Measurements from ENCODE around the gene IL1RN. TPM values are rescaled to one million over a fixed set of nuclear protein-coding genes. Genes with fewer than 3 reads are reported as not detected.

The IL1RN gene
- total RNA-seq, 2 donors from 2014 or later = 0.68 to 1.2 TPM

DNA sequence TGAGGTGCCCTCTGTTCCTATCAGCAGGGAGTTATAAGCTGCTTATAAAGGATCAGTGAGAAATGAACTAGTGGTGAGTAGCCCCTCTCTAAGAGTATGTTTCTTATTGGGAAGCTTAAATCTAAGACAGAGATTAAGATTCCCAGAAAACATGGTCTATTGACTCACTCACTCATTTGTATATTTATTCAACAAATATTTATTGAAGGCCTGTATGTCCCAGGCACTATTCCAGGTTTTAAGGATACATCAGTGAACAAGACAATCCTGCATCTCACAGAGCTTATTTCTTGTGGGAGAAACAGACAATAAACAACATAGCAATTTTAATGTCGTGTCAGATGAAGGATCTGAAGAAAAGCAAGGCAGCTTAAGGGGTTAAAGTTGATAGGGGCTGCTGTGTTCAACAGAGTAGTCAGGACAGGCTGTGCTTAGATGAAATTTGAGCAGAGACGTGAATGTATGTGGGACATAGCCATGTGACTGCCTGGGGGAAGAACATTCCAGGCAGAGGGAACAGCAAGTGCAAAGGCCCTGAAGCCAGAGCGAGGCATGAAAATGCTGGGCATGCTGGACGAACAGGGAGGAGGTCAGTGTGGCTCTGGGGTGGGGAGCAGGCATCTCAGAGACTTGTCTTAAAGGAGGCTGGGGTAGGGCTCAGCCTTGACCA is 31.6 kb downstream of the IL1RN start:
- DNase-seq = no peak
- no peaks in the 10 kb centered on the region for H3K9me3 ChIP-seq (ENCODE audit: control insufficient read depth, low read length, poor library complexity, severe bottlenecking)
- no peak for ATAC-seq
- Mint-ChIP-seq H3K27me3 (no peaks in the 10 kb centered on the region), H3K36me3 (ENCODE audit: low read depth) (no peaks in the 10 kb centered on the region), H3K4me1 (peaks cover 26% of the 10 kb centered on the region), H3K27ac (no peak overlapping the region), H3K4me3 (no peak overlapping the region)

DNA sequence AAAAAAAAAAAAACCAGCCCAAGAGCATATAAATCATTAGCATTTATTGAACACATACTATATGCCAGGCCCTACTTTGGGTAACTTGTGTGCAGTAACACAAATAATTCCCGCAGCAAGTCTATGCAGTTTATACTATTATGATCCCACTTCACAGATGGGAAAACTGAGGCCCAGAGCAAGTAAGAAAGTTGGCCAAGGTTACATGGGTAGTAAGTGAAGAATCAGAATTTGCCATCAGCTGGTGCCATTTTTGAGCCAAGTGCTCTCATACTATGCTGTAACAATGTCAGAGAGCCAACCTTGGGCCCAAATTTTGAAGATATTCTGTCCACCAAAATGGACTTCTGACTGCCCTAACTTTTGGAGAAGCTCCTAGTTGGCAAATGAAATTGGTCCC is 32.9 kb downstream of the IL1RN start:
- no peak overlapping the region for H3K4me3 Mint-ChIP-seq
- peaks cover 3% of the 10 kb centered on the region for H3K36me3 Mint-ChIP-seq (ENCODE audit: low read depth)
- H3K9me3 ChIP-seq (ENCODE audit: control insufficient read depth, low read length, poor library complexity, severe bottlenecking) = no peaks in the 10 kb centered on the region
- no peak overlapping the region for H3K27ac Mint-ChIP-seq
- no peaks in the 10 kb centered on the region for H3K27me3 Mint-ChIP-seq
- ATAC-seq (no peak), DNase-seq (no peak)
- peaks cover 33% of the 10 kb centered on the region for H3K4me1 Mint-ChIP-seq

DNA sequence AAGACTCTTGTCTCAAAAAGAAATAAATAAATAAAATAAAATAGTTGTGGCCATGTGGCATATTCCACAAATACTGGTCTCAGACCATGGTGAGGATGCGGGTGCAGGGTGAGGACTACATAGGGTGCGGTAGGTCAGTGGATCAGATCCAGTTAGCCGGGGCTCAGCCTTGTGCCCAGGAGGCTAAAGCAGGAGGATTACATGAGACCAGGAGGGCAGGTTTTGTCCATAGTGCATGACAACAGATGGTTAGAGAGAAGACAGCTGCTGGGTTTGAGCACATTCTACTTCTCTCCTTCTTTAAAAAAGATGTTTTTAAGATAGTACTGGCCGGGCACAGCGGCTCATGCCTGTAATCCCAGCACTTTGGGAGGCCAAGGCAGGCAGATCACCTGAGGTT is 33.6 kb downstream of the IL1RN start:
- Mint-ChIP-seq H3K36me3 (ENCODE audit: low read depth) (peaks cover 3% of the 10 kb centered on the region), H3K4me3 (no peak overlapping the region), H3K27me3 (no peaks in the 10 kb centered on the region), H3K4me1 (peaks cover 33% of the 10 kb centered on the region), H3K27ac (no peak overlapping the region)
- DNase-seq (no peak), ATAC-seq (no peak)
- no peaks in the 10 kb centered on the region for H3K9me3 ChIP-seq (ENCODE audit: control insufficient read depth, low read length, poor library complexity, severe bottlenecking)

DNA sequence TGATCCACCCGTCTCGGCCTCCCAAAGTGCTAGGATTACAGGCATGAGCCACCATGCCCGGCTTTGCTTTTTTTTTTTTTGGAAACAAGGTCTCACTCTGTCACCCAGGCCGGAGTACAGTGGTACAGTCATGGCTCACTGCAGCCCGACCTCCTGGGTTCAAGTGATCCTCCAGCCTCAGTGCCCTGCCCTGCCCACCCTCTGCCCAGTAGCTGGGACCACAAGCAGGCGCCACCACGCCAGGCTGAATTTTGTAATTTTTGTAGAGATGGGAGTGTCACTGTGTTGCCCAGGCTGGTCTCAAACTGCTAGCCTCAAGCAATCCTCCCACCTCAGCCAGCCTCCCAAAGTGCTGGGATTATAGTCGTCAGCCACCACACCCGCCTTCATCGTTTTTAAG is 34.8 kb downstream of the IL1RN start:
- no peak for ATAC-seq
- no peak for DNase-seq
- H3K9me3 ChIP-seq (ENCODE audit: control insufficient read depth, low read length, poor library complexity, severe bottlenecking) = no peaks in the 10 kb centered on the region
- H3K4me3 Mint-ChIP-seq = no peak overlapping the region
- no peak overlapping the region for H3K27ac Mint-ChIP-seq
- H3K4me1 Mint-ChIP-seq = peaks cover 34% of the 10 kb centered on the region
- H3K27me3 Mint-ChIP-seq = no peaks in the 10 kb centered on the region
- peaks cover 3% of the 10 kb centered on the region for H3K36me3 Mint-ChIP-seq (ENCODE audit: low read depth)

DNA sequence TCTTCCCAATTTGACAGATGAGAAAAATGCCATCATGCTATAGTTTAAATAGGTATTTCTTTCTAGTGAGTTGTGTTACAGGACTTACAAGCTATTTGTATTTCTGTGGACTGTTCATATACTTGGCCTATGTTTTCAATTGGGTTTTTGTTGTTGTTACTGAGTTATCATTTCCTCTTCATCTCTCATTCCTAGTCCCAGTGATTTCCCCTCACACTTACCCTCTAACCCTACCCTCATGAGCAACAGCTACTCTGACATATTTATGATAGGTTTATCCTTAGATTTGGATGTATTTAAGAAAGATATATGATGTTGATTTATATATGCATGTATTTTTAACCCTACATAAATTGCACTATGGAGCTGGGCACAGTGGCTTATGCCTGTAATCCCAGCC is 35.5 kb downstream of the IL1RN start:
- H3K4me1 Mint-ChIP-seq = peaks cover 38% of the 10 kb centered on the region
- no peaks in the 10 kb centered on the region for H3K9me3 ChIP-seq (ENCODE audit: control insufficient read depth, low read length, poor library complexity, severe bottlenecking)
- H3K27me3 Mint-ChIP-seq = no peaks in the 10 kb centered on the region
- no peak overlapping the region for H3K4me3 Mint-ChIP-seq
- no peak for DNase-seq
- H3K36me3 Mint-ChIP-seq (ENCODE audit: low read depth) = peaks cover 3% of the 10 kb centered on the region
- H3K27ac Mint-ChIP-seq = no peak overlapping the region
- ATAC-seq = no peak

DNA sequence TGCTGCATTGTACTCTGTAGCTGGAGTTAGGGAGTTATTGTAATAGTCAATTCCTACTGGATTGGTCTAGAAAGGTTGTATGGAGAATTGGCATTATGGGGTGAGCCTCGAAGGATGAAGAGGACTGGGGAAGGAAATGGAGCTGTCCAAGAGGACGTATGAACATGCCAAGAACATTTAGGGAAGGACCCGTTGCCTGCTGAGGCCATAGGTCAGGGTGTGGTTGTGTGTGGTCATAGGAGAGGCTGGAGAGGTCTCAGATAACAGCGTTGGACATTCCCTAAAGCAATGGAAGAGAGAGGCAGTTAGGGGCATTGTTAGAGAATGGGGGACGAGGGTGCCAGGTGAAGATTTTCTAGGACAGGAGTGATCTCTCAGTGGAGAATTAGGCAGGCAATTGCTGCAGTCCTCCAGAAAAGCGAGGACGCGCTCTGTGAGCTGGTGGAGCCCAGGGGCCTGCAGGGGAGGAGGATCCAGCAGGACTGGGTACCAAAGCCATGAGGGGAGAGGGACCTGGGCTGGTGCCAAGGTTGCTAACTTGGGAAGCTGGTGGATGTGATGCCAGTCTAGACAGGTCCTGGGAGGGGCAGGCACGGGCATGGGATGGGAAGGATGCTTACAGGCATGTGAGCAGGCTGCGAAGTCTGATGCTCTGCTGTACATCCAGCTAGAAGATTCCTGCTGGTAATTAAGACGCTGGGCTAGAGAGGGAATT is 37.0 kb downstream of the IL1RN start:
- H3K36me3 Mint-ChIP-seq (ENCODE audit: low read depth) = peaks cover 3% of the 10 kb centered on the region
- peaks cover 38% of the 10 kb centered on the region for H3K4me1 Mint-ChIP-seq
- no peak overlapping the region for H3K4me3 Mint-ChIP-seq
- H3K27me3 Mint-ChIP-seq = no peaks in the 10 kb centered on the region
- ATAC-seq (no peak), DNase-seq (no peak)
- H3K9me3 ChIP-seq (ENCODE audit: control insufficient read depth, low read length, poor library complexity, severe bottlenecking) = no peaks in the 10 kb centered on the region
- peak overlapping the region; percentile 72 for H3K27ac Mint-ChIP-seq

DNA sequence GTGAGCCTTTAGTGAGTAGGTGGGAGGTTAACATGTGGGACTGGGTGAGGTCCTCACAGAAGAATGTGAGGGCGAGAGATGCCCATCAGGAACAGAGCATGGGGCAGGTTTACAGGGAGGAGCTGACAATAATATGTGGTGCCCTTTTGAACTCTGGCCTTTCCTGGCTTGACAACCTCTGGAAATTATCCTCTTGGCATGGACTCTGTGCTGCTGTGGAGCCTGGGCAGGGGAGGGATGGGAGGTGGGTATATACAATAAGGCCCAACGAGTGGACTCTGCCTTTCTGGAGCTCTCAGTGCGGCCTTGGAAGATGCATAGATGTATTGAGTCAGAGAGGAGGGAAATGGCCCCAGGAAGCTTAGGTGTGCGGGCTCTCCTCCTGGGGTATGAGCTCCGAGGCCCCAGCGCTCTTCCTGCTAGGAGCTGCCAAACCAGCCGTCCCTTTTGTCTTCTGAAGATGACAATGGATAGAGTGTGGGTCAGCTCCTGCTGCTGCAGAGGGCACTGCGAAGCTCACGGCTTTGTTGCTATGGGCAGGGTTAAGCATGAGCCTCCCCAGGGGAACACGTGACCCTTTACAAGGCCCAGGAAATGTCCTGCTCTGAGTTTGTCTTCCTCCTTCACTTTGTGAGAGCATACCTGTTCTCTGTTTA is 37.7 kb downstream of the IL1RN start:
- Mint-ChIP-seq H3K36me3 (ENCODE audit: low read depth) (peaks cover 3% of the 10 kb centered on the region), H3K4me3 (no peak overlapping the region), H3K27ac (peak overlapping the region; percentile 41), H3K27me3 (no peaks in the 10 kb centered on the region), H3K4me1 (peaks cover 43% of the 10 kb centered on the region)
- no peaks in the 10 kb centered on the region for H3K9me3 ChIP-seq (ENCODE audit: control insufficient read depth, low read length, poor library complexity, severe bottlenecking)
- no peak for DNase-seq
- ATAC-seq = no peak

DNA sequence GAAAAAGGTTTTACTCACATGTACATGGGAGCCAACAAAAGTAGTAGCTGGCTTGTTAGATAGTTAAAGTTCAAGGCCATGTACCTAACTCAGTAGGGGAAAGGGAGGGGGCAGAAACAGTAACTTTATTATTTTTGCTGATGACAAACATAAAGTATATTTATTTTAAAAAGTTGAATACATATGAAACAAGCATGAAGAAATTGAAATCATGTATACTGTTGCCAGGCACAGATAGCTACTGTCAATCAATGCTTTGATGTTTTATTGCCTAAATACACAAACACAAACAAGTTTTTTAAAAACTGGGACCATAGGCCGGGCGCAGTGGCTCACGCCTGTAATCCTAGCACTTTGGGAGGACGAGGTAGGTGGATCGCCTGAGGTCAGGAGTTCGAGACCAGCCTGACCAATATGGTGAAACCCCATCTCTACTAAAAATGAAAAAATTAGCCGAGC is 38.8 kb downstream of the IL1RN start:
- no peak for ATAC-seq
- Mint-ChIP-seq H3K4me3 (no peak overlapping the region), H3K4me1 (peaks cover 46% of the 10 kb centered on the region), H3K27ac (peak overlapping the region; percentile 87), H3K36me3 (ENCODE audit: low read depth) (peaks cover 5% of the 10 kb centered on the region), H3K27me3 (no peaks in the 10 kb centered on the region)
- DNase-seq = no peak
- H3K9me3 ChIP-seq (ENCODE audit: control insufficient read depth, low read length, poor library complexity, severe bottlenecking) = no peaks in the 10 kb centered on the region

DNA sequence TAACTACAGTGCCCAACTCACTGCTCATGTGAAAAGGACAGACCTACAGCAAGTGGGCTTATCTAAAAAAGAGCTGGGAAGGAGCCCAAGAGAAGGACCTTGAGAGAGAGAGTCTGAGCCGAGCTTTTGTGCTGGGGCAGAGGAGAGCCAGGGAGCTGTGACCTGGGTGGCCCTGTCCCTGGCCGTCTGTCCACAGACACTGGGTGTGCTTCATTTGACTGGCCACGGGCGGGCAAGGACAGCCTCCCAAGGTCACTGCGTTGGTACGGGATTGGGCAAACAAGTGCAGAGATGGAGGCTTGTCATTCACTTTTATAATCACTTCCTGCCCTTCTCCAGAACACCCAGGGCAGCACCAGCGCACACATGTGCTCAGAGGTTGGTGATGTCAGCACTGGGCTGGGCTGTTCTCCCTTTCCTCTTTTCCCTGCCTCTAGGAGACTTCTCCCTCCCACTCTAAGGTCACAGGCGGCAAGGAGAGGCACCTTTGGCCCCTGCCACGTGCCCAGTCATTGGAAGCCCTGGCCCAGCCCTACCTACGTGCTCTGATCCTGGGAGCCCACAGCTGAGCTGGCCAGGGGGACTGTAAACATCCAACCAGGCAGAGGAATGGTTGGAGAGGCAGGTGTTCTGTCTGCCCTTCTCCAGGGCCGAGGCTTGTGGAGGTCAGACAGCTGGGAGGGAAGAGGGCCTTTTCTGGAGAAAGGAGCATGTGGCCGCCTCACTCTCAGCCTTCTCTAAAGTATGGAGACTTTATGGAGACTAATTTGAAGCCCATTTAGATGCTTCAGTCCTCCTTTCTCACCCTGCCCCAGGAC is 39.9 kb downstream of the IL1RN start:
- Mint-ChIP-seq H3K4me3 (peak overlapping the region; percentile 85), H3K4me1 (peaks cover 55% of the 10 kb centered on the region), H3K36me3 (ENCODE audit: low read depth) (peaks cover 5% of the 10 kb centered on the region), H3K27me3 (no peaks in the 10 kb centered on the region), H3K27ac (peak overlapping the region; percentile 87)
- no peak for DNase-seq
- peak; percentile 65 for ATAC-seq
- no peaks in the 10 kb centered on the region for H3K9me3 ChIP-seq (ENCODE audit: control insufficient read depth, low read length, poor library complexity, severe bottlenecking)

DNA sequence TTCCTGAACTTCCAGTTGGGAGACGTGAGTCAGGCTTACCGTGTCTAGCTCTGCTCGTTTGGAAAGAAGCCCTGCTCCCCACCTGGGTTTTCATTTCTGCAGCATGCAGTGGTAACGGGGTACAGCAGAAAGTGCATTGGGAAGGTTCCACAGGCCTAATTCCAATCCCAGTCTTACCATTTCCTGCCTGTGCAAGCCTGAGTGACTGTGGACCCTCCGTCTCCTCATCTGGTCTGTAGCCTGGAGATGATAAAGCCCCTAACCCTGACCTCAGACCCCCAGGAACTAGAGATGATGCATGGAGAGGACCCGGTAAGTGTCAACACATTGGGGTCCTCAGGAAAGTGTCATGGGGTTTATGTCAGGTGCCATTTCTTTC is 40.6 kb downstream of the IL1RN start:
- no peaks in the 10 kb centered on the region for H3K27me3 Mint-ChIP-seq
- peaks cover 54% of the 10 kb centered on the region for H3K4me1 Mint-ChIP-seq
- no peaks in the 10 kb centered on the region for H3K9me3 ChIP-seq (ENCODE audit: control insufficient read depth, low read length, poor library complexity, severe bottlenecking)
- DNase-seq (no peak), ATAC-seq (no peak)
- peak overlapping the region; percentile 85 for H3K4me3 Mint-ChIP-seq
- H3K36me3 Mint-ChIP-seq (ENCODE audit: low read depth) = peaks cover 5% of the 10 kb centered on the region
- peak overlapping the region; percentile 87 for H3K27ac Mint-ChIP-seq

DNA sequence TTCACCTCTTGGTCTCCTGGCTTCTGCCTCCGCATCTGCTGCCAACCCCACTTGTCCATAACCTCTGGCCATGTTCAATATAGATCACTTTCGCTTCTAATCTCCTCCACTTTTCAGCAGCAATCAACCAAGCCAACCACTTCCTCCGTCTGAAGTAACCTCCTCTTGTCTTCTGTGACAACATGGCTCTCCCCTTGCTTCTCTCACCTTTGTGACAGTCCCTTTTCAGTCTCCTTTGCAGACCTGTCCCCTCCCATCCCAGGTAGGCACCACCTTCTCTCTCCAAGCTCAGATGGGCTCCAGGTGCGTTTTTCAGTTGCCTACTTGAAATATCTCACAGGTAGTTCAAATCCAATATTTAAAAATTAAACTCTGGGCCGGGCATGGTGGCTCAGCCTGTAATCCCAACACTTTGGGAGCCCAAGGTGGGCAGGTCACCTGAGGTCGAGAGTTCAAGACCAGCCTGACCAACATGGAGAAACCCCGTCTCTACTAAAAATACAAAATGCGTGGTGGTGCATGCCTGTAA is 41.7 kb downstream of the IL1RN start:
- no peaks in the 10 kb centered on the region for H3K9me3 ChIP-seq (ENCODE audit: control insufficient read depth, low read length, poor library complexity, severe bottlenecking)
- Mint-ChIP-seq H3K4me3 (peak overlapping the region; percentile 85), H3K4me1 (peaks cover 64% of the 10 kb centered on the region), H3K27me3 (no peaks in the 10 kb centered on the region), H3K27ac (peak overlapping the region; percentile 87), H3K36me3 (ENCODE audit: low read depth) (peaks cover 5% of the 10 kb centered on the region)
- DNase-seq (peak in 1 of 3 donors; percentile 14), ATAC-seq (peak; percentile 56)

DNA sequence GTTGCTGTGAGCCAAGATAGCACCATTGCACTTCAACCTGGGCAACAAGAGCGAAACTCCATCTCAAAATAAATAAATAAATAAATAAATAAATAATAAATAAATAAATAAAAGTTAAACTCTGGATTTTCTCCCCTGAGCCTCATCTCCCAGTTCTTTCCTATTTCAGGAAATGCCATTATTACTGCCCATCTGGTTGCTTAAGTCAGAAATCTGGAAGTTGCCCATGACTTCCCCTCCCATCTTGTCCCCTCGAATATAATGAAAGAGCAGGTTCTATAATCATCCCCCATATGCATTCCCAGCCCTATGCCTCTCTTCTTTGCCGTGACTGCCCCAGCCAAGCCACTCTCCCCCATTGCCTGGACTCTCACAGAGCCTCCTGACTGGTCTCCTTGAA is 42.2 kb downstream of the IL1RN start:
- H3K36me3 Mint-ChIP-seq (ENCODE audit: low read depth) = peaks cover 2% of the 10 kb centered on the region
- no peaks in the 10 kb centered on the region for H3K9me3 ChIP-seq (ENCODE audit: control insufficient read depth, low read length, poor library complexity, severe bottlenecking)
- H3K27ac Mint-ChIP-seq = peak overlapping the region; percentile 87
- DNase-seq = no peak
- H3K4me3 Mint-ChIP-seq = no peak overlapping the region
- no peak for ATAC-seq
- H3K27me3 Mint-ChIP-seq = no peaks in the 10 kb centered on the region
- H3K4me1 Mint-ChIP-seq = peaks cover 63% of the 10 kb centered on the region
